ENCODE measurements around the gene TYMS.

- TF ChIP-seq CTCF (conservative IDR thresholded peaks at IDR 0.05) (peak; percentile 89), ZFX (IDR thresholded peaks at IDR 0.05) (no peak)
Observed at GRCh38 chr18:616380-616995, 41.0 kb upstream of the TYMS start.
